Lower lobe of right lung (tissue), 2 donors: Measurements from ENCODE around the gene GARIN1A. TPM values are rescaled to one million over a fixed set of nuclear protein-coding genes. Genes with fewer than 3 reads are reported as not detected.
"Not testable (repeated sequence)": the region's sequence is repeated elsewhere in the genome, so short reads cannot be mapped to it uniquely, and the experiment has no call there.

Experiments
- ATAC-seq, 2 donors: fragments of 200-7000 bp; cut with Tn5 transposase; one replicate each; pipeline ENCODE4 v1.9.1; 2020 to 2022; ENCODE audit warnings: mild to moderate bottlenecking in 2 of 2, moderate library complexity in 2 of 2
- DNase-seq: peaks from one replicate; pipeline ENCODE4 v3.0.0-alpha.2; 2020
- H3K27ac ChIP-seq: fragments of 200-600 bp; one replicate; pipeline ENCODE4 v1.8.0; 2022
- H3K27me3 ChIP-seq: fragments of 200-600 bp; one replicate; pipeline ENCODE4 v1.8.0; 2022; ENCODE audit warnings: low read depth
- H3K36me3 ChIP-seq: fragments of 200-600 bp; one replicate; pipeline ENCODE4 v1.8.0; 2022; ENCODE audit warnings: mild to moderate bottlenecking
- H3K4me1 ChIP-seq: fragments of 200-600 bp; one replicate; pipeline ENCODE4 v1.8.0; 2022
- H3K4me3 ChIP-seq: fragments of 200-600 bp; one replicate; pipeline ENCODE4 v1.8.0; 2022; ENCODE audit warnings: mild to moderate bottlenecking
- H3K9me3 ChIP-seq: fragments of 200-600 bp; one replicate; pipeline ENCODE4 v1.8.0; 2022
- CTCF ChIP-seq: fragments of 200-600 bp; IDR thresholded peaks from one replicate; pipeline ENCODE4 v1.8.0; 2022; ENCODE audit warnings: antibody characterized with exemption, mild to moderate bottlenecking
- intact Hi-C: fragments of 100-400 bp; cut with DNase I; formaldehyde crosslinking; loops from one replicate; pipeline ENCODE4 v1.11.0; 2022
- long read RNA-seq: library from polyadenylated mRNA; unstranded; transcript quantifications from one replicate; pipeline ENCODE4 v2.0.0, GENCODE V29; 2021
- total RNA-seq: library from RNA; stranded (reverse); fragmentation: NEBNext Ultra II Directional; extraction: Animal tissue kit (Norgen Biotek cat#: 25700); gene quantifications from one replicate; pipeline ENCODE4 v1.2.1, GENCODE V29; 2021
- donor health status: DM: no; HTN: yes; CAD: no; lungs with severe emphysema.

Gene GARIN1A
- 3.4 TPM for total RNA-seq
- long read RNA-seq, partial matches to known transcripts = 0 of 1 reads
- long read RNA-seq, other reads (novel, unspliced or antisense) = 1 of 1 reads

DNA sequence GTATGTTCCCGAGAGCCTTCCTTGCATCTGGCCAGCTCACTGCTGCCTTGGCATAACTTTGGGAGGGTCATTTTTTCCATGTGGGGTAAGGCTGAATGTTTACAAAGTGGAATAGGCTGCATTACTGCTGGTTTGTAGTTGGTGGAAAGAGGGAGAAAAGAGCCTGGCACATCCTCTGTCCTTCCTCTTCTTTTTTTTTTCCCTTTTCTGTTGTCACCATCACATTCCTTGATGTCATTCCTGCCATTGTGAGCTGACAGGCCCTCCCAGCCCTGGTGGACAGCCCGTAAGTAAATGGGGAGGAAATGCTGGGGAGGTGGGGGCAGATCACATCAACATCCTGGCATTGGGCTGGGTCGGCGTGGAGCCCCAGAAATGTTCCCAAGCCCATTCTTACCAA is at the start of gene GARIN1A:
GARIN1A (plus strand) TSS at position 301 of the 400 bp plus-strand sequence. CDS start 106 bp downstream, outside the sequence.
- Histone ChIP-seq H3K9me3 (no peaks in the 10 kb centered on the region), H3K27ac (no peak within 1 kb of the TSS), H3K36me3 (no peaks in the 10 kb centered on the region), H3K4me3 (no peak within 1 kb of the TSS), H3K4me1 (no peaks in the 10 kb centered on the region), H3K27me3 (no peaks in the 10 kb centered on the region)
- TF ChIP-seq CTCF = no peak
- ATAC-seq (no peak), DNase-seq (no peak)
- intact Hi-C loops = no loop called here

- DNase-seq, ATAC-seq, H3K27ac ChIP-seq, H3K9me3 ChIP-seq, H3K4me3 ChIP-seq, H3K4me1 ChIP-seq, intact Hi-C loops, H3K27me3 ChIP-seq: not testable (repeated sequence)
- H3K36me3 ChIP-seq = peaks cover 93% of the 10 kb centered on the region
Measured at GRCh38 chr7:128627124-128627523, 45.0 kb upstream of the GARIN1A start.

DNA sequence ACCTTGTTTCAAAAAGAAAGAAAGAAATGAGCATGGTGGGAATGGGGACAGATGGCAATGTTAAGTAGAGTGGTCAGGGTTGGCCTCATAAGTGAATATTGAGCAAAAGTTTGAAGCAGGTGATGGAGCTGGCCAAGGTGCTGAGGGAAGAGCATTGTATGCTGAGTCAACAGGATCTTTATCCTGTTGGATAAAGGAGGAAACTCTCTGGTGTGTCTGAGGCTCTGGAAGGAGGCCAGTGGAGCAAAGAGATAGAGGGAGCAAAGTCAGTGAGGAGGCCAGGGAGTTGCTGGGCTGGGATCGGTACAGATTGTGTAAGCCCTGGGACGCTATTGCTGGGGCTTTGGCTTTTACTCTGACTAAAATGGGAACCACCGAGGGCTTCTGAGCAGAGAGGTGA is 38.2 kb upstream of the GARIN1A start:
- H3K27ac ChIP-seq, DNase-seq, H3K9me3 ChIP-seq, H3K27me3 ChIP-seq, H3K4me3 ChIP-seq, intact Hi-C loops, ATAC-seq, H3K4me1 ChIP-seq: not testable (repeated sequence)
- peaks cover 74% of the 10 kb centered on the region for H3K36me3 ChIP-seq

GRCh38 chr7:128645206-128645605 is 26.9 kb upstream of the GARIN1A start:
- H3K4me3 ChIP-seq, H3K27me3 ChIP-seq, ATAC-seq, H3K9me3 ChIP-seq, intact Hi-C loops, H3K4me1 ChIP-seq, DNase-seq, H3K27ac ChIP-seq: not testable (repeated sequence)
- H3K36me3 ChIP-seq = peaks cover 60% of the 10 kb centered on the region

- H3K4me3 ChIP-seq, ATAC-seq, H3K9me3 ChIP-seq, H3K4me1 ChIP-seq, H3K27ac ChIP-seq, DNase-seq, H3K27me3 ChIP-seq, intact Hi-C loops: not testable (repeated sequence)
- peaks cover 56% of the 10 kb centered on the region for H3K36me3 ChIP-seq
Measured at GRCh38 chr7:128645844-128646243, 26.2 kb upstream of the GARIN1A start.

GRCh38 chr7:128646877-128647276 is 25.2 kb upstream of the GARIN1A start:
- H3K4me1 ChIP-seq, DNase-seq, H3K27ac ChIP-seq, H3K27me3 ChIP-seq, H3K9me3 ChIP-seq, intact Hi-C loops, H3K4me3 ChIP-seq, ATAC-seq: not testable (repeated sequence)
- peaks cover 59% of the 10 kb centered on the region for H3K36me3 ChIP-seq

DNA sequence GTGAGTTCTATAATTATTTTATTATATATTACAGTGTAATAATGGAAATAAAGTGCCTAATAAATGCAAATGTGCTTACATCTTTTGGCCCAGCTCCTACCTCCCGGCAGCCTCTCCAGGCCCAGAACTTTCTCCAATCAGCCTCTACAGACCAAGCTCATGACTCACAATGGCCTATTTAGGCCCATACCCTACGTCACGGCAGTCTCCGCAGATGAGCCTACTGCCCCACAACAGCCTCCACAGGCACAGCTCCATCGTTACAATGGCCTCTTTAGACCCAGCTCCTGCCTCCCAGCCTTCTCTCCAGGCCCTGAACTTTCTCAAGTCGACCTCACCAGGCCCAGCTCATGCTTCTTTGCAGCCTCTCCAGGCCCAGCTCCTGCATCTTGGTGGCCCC is 21.0 kb upstream of the GARIN1A start:
- DNase-seq, H3K27ac ChIP-seq, H3K27me3 ChIP-seq, H3K9me3 ChIP-seq, ATAC-seq, H3K4me1 ChIP-seq, H3K4me3 ChIP-seq, intact Hi-C loops: not testable (repeated sequence)
- peaks cover 54% of the 10 kb centered on the region for H3K36me3 ChIP-seq

DNA sequence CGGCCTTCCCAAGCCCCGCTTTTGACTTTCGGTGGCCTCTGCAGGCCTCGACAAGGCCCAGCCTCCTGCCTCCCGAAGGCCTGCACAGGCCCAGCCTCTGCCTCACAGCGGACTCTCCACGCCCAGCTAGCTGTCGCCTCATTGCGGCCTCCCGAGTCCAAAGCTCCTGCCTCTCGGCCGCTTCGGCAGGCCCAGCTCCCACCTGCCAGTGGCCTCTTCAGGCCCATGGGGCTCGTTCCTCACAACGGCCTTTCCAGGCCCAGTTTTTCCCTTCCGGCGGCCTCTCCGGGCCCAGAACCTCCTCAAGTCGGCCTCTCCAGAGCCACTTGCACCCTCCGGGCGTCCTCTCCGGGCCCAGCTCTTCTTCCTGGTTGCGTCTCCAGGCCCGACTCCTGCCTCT is 19.5 kb upstream of the GARIN1A start:
- H3K27ac ChIP-seq, intact Hi-C loops, H3K9me3 ChIP-seq, H3K4me3 ChIP-seq, H3K27me3 ChIP-seq, H3K4me1 ChIP-seq, ATAC-seq, DNase-seq: not testable (repeated sequence)
- peaks cover 46% of the 10 kb centered on the region for H3K36me3 ChIP-seq

GRCh38 chr7:128653197-128653596 is 18.9 kb upstream of the GARIN1A start:
- peaks cover 46% of the 10 kb centered on the region for H3K36me3 ChIP-seq
- H3K27me3 ChIP-seq, H3K9me3 ChIP-seq, H3K4me1 ChIP-seq, DNase-seq, H3K4me3 ChIP-seq, ATAC-seq, H3K27ac ChIP-seq, intact Hi-C loops: not testable (repeated sequence)

- DNase-seq, H3K4me1 ChIP-seq, H3K27ac ChIP-seq, intact Hi-C loops, ATAC-seq, H3K4me3 ChIP-seq, H3K27me3 ChIP-seq, H3K9me3 ChIP-seq: not testable (repeated sequence)
- peaks cover 44% of the 10 kb centered on the region for H3K36me3 ChIP-seq
Measured at GRCh38 chr7:128654080-128654479, 18.0 kb upstream of the GARIN1A start.

- H3K4me3 ChIP-seq, H3K4me1 ChIP-seq, H3K27me3 ChIP-seq, H3K27ac ChIP-seq, intact Hi-C loops, H3K9me3 ChIP-seq, ATAC-seq, DNase-seq: not testable (repeated sequence)
- peaks cover 44% of the 10 kb centered on the region for H3K36me3 ChIP-seq
Measured at GRCh38 chr7:128654501-128654900, 17.6 kb upstream of the GARIN1A start.

DNA sequence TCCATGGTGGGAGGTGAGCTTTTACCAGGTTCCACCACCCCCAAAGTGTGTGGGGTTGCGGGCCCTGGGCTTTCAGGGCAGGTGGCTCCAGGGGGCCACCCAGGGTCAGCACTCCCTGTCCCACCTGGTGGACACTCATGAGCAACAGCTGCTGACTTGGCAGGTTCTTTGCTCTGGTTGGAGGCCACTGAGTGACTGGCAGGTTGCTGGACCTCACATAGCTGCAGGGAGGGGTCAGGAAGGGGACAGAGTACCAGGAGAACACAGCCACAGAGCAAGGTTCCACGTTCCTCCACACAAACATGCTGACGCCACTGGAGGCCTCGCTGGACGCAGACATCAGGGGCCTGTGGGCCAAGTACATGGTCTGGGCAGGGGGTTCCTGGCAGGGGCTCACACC is 13.7 kb upstream of the GARIN1A start:
- intact Hi-C loops, H3K27ac ChIP-seq, ATAC-seq, DNase-seq, H3K27me3 ChIP-seq, H3K4me1 ChIP-seq, H3K4me3 ChIP-seq: not testable (repeated sequence)
- Histone ChIP-seq H3K9me3 (peaks cover 12% of the 10 kb centered on the region), H3K36me3 (peaks cover 17% of the 10 kb centered on the region)
